Osteocyte (in vitro differentiated cells): ENCODE data around the gene GTPBP1. TPM values are rescaled to one million over a fixed set of nuclear protein-coding genes. Genes with fewer than 3 reads are reported as not detected.

Source experiments
- DNase-seq: peaks from one replicate; pipeline ENCODE4 v3.0.0; 2021; ENCODE audit warnings: mixed read lengths; ENCODE audit not compliant: unreplicated experiment; ENCODE audit errors: extremely low spot score
- H3K27ac Mint-ChIP-seq: one replicate; pipeline ENCODE4 v1.8.0; 2021; ENCODE audit warnings: mild to moderate bottlenecking, mixed read lengths; ENCODE audit not compliant: unreplicated experiment
- H3K27me3 Mint-ChIP-seq: one replicate; pipeline ENCODE4 v1.8.0; 2021; ENCODE audit warnings: mixed read lengths; ENCODE audit not compliant: unreplicated experiment
- H3K36me3 Mint-ChIP-seq: one replicate; pipeline ENCODE4 v1.8.0; 2021; ENCODE audit warnings: mixed read lengths; ENCODE audit not compliant: unreplicated experiment
- H3K4me1 Mint-ChIP-seq: one replicate; pipeline ENCODE4 v1.8.0; 2021; ENCODE audit warnings: mixed read lengths; ENCODE audit not compliant: unreplicated experiment
- H3K4me3 Mint-ChIP-seq: one replicate; pipeline ENCODE4 v1.8.0; 2021; ENCODE audit warnings: mild to moderate bottlenecking, moderate library complexity, mixed read lengths; ENCODE audit not compliant: unreplicated experiment
- H3K9me3 Mint-ChIP-seq: one replicate; pipeline ENCODE4 v1.8.0; 2021; ENCODE audit warnings: mixed read lengths; ENCODE audit not compliant: unreplicated experiment
- CTCF ChIP-seq: fragments of 200-600 bp; sonication (generic); IDR thresholded peaks from 2 replicates; pipeline ENCODE4 v1.5.0; 2021; ENCODE audit warnings: antibody characterized with exemption, mild to moderate bottlenecking, moderate library complexity
- total RNA-seq: library from RNA; stranded (reverse); gene quantifications from 2 replicates; pipeline ENCODE4 v1.2.1, GENCODE V29; 2021

GTPBP1 gene
- total RNA-seq, 1 donor from 2014 or later: 68.8 TPM

- Mint-ChIP-seq H3K27ac (peak within 1 kb of the TSS; percentile 96), H3K4me3 (peak within 1 kb of the TSS; percentile 84), H3K9me3 (no peaks in the 10 kb centered on the region), H3K36me3 (peaks cover 4% of the 10 kb centered on the region), H3K4me1 (peaks cover 39% of the 10 kb centered on the region), H3K27me3 (no peaks in the 10 kb centered on the region)
- no peak for TF ChIP-seq CTCF
- DNase-seq: peak; percentile 96
Measured at GRCh38 chr22:38755911-38756532, 50.3 kb downstream of the GTPBP1 start, which contains the start of gene SUN2. Gene SUN2, minus strand, starts transcription at chr22:38755998. Its CDS starts 3,370 bp downstream, at chr22:38752628.

DNA sequence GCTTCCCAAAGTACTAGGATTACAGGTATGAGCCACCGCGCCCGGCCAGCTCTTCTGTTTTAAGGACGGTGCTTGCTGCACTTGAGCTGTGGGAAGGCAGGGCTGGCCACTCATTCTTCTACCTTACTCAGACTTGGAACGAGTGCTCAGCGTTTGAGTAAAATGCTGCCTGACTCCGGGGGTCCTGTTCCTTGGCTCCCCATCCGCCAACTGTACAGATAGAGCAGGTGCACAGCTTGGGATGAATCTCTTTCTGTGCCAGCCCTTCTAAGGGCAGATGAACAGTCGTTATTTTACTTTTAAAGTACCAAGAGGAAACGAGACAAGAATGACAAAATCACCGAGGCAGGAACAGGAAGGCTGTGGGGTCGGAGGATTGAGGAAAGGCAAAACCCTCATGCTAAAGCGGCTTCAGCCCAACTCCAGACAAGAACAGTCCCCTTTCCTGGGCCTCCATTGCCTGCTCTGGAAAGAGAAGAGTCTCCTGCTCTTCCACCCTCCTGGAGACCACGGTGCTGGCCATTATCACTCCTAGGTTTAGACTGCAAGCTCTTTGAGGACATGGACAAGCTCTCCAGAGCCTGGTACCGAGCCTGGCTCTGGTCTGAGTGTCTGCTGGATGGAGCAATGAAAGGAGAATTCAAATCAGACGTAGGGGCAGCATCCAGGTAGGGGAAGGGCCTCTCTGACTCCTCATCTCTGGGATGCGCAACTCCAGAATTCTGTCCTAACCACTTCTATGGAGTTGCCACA, 51.1 kb downstream of the GTPBP1 start:
- Mint-ChIP-seq H3K9me3 (no peaks in the 10 kb centered on the region), H3K36me3 (peaks cover 4% of the 10 kb centered on the region), H3K4me3 (peak overlapping the region; percentile 69), H3K27me3 (no peaks in the 10 kb centered on the region), H3K4me1 (peaks cover 40% of the 10 kb centered on the region), H3K27ac (peak overlapping the region; percentile 57)
- DNase-seq: no peak
- TF ChIP-seq CTCF: no peak

GRCh38 chr22:38757464-38757757, 51.7 kb downstream of the GTPBP1 start:
- TF ChIP-seq CTCF: no peak
- Mint-ChIP-seq H3K27me3 (no peaks in the 10 kb centered on the region), H3K9me3 (no peaks in the 10 kb centered on the region), H3K36me3 (peaks cover 4% of the 10 kb centered on the region), H3K4me3 (no peak overlapping the region), H3K27ac (no peak overlapping the region), H3K4me1 (peaks cover 40% of the 10 kb centered on the region)
- no peak for DNase-seq

GRCh38 chr22:38758276-38758945, 52.7 kb downstream of the GTPBP1 start:
- TF ChIP-seq CTCF: no peak
- no peaks in the 10 kb centered on the region for H3K27me3 Mint-ChIP-seq
- H3K36me3 Mint-ChIP-seq: no peaks in the 10 kb centered on the region
- no peaks in the 10 kb centered on the region for H3K9me3 Mint-ChIP-seq
- DNase-seq: no peak
- peaks cover 41% of the 10 kb centered on the region for H3K4me1 Mint-ChIP-seq
- H3K4me3 Mint-ChIP-seq: no peak overlapping the region
- no peak overlapping the region for H3K27ac Mint-ChIP-seq

DNA sequence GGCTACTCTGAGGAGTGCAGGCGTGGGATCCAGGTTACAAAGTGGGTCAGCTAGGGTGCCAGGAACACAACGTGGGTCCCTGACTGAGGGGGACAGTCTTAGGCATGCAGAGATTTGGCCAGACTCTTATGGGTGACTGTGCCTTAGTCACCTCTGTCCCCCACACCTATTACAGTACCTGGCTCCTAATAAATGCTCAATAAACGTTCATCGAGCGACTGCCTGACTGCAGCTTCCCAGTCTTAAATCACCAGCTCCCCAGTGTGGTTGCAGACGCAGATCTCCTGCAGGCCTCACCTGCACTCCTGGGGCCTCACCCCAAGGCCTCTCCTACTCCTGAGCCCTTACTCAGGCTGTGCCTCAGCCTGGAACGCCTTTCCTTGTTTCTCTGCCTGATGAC, 53.3 kb downstream of the GTPBP1 start:
- Mint-ChIP-seq H3K9me3 (no peaks in the 10 kb centered on the region), H3K27ac (no peak overlapping the region)
- no peak for TF ChIP-seq CTCF

More for the DNA sequence above, 53.3 kb downstream of the GTPBP1 start:
- peaks cover 39% of the 10 kb centered on the region for H3K4me1 Mint-ChIP-seq
- no peak overlapping the region for H3K4me3 Mint-ChIP-seq
- H3K27me3 Mint-ChIP-seq: no peaks in the 10 kb centered on the region
- DNase-seq: no peak
- no peaks in the 10 kb centered on the region for H3K36me3 Mint-ChIP-seq
